ENCODE results near the gene PARL. TPM values are rescaled to one million over a fixed set of nuclear protein-coding genes. Genes with fewer than 3 reads are reported as not detected.

The PARL gene
- total RNA-seq, 1 experiment from 2014 or later, result 82.3 TPM

- CTCF ChIA-PET, result no interaction called here
- no peak overlapping the region for H3K27ac ChIP-seq (ENCODE audit: low read length)
- no peaks in the 10 kb centered on the region for H3K36me3 ChIP-seq (ENCODE audit: control insufficient read depth, insufficient read depth, low read length)
- no peak overlapping the region for H3K4me3 ChIP-seq (ENCODE audit: low read depth in 2 of 2, low read length in 2 of 2)
- H3K27me3 ChIP-seq (ENCODE audit: control insufficient read depth, insufficient read depth, low read length), result no peaks in the 10 kb centered on the region
- DNase-seq (ENCODE audit: low read depth, low spot score), result no peak
- no peak for TF ChIP-seq POLR2AphosphoS5 (IDR thresholded peaks at IDR 0.05; ENCODE audit: low read depth, low read length)
- no peak for TF ChIP-seq SIN3A (IDR thresholded peaks at IDR 0.05; ENCODE audit: borderline replicate concordance, insufficient read depth, low read depth, low read length)
- no peak for TF ChIP-seq TCF7L2 (IDR thresholded peaks at IDR 0.05; ENCODE audit: low read depth, low read length)
- no peak for TF ChIP-seq CTCF (IDR thresholded peaks at IDR 0.05)
- ATAC-seq, result no peak
- in situ Hi-C loops (cut with HindIII; ENCODE audit: low pct_unique_long_range_greater_than_20kb, low sequenced_read_pairs) (no loop called here), intact Hi-C loops (cut with micrococcal nuclease; ENCODE audit: unreplicated experiment) (no loop called here)
- no peaks in the 10 kb centered on the region for H3K4me1 ChIP-seq (ENCODE audit: control insufficient read depth, insufficient read depth, low read length)
- POLR2A ChIA-PET, result no interaction called here
- BruUV-seq (replicated peaks), result no TSS peak
- no peaks in the 10 kb centered on the region for H3K9me3 ChIP-seq (ENCODE audit: control insufficient read depth, insufficient read depth, low read depth, low read length)
These were observed 33.5 kb upstream of the PARL start for GRCh38 chr3:183918178-183918577.

- in situ Hi-C loops (cut with HindIII; ENCODE audit: low pct_unique_long_range_greater_than_20kb, low sequenced_read_pairs) (no loop called here), intact Hi-C loops (cut with micrococcal nuclease; ENCODE audit: unreplicated experiment) (no loop called here)
- Histone ChIP-seq H3K36me3 (ENCODE audit: control insufficient read depth, insufficient read depth, low read length) (no peaks in the 10 kb centered on the region), H3K27ac (ENCODE audit: low read length) (no peak overlapping the region), H3K27me3 (ENCODE audit: control insufficient read depth, insufficient read depth, low read length) (no peaks in the 10 kb centered on the region), H3K4me1 (ENCODE audit: control insufficient read depth, insufficient read depth, low read length) (no peaks in the 10 kb centered on the region), H3K9me3 (ENCODE audit: control insufficient read depth, insufficient read depth, low read depth, low read length) (no peaks in the 10 kb centered on the region), H3K4me3 (ENCODE audit: low read depth in 2 of 2, low read length in 2 of 2) (no peak overlapping the region)
- TF ChIP-seq SIN3A (IDR thresholded peaks at IDR 0.05; ENCODE audit: borderline replicate concordance, insufficient read depth, low read depth, low read length) (no peak), POLR2AphosphoS5 (IDR thresholded peaks at IDR 0.05; ENCODE audit: low read depth, low read length) (no peak), TCF7L2 (IDR thresholded peaks at IDR 0.05; ENCODE audit: low read depth, low read length) (no peak), CTCF (IDR thresholded peaks at IDR 0.05) (no peak)
- TF ChIP-seq, protein P1, sequence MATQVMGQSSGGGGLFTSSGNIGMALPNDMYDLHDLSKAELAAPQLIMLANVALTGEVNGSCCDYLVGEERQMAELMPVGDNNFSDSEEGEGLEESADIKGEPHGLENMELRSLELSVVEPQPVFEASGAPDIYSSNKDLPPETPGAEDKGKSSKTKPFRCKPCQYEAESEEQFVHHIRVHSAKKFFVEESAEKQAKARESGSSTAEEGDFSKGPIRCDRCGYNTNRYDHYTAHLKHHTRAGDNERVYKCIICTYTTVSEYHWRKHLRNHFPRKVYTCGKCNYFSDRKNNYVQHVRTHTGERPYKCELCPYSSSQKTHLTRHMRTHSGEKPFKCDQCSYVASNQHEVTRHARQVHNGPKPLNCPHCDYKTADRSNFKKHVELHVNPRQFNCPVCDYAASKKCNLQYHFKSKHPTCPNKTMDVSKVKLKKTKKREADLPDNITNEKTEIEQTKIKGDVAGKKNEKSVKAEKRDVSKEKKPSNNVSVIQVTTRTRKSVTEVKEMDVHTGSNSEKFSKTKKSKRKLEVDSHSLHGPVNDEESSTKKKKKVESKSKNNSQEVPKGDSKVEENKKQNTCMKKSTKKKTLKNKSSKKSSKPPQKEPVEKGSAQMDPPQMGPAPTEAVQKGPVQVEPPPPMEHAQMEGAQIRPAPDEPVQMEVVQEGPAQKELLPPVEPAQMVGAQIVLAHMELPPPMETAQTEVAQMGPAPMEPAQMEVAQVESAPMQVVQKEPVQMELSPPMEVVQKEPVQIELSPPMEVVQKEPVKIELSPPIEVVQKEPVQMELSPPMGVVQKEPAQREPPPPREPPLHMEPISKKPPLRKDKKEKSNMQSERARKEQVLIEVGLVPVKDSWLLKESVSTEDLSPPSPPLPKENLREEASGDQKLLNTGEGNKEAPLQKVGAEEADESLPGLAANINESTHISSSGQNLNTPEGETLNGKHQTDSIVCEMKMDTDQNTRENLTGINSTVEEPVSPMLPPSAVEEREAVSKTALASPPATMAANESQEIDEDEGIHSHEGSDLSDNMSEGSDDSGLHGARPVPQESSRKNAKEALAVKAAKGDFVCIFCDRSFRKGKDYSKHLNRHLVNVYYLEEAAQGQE (IDR thresholded peaks at IDR 0.05; ENCODE audit: insufficient read depth in 1 of 2, low read depth in 2 of 2, low read length in 1 of 2), result no peak
- POLR2A ChIA-PET, result no interaction called here
- ATAC-seq, result no peak
- BruUV-seq (replicated peaks), result no TSS peak
- CTCF ChIA-PET, result no interaction called here
- DNase-seq (ENCODE audit: low read depth, low spot score), result no peak
These were observed 33.1 kb upstream of the PARL start for GRCh38 chr3:183917776-183918175.

Measured in Panc1 (cell line).